GM20000 (cell line): ENCODE results near the gene ABCF3.

Experiments
- DNase-seq: peaks from one replicate; pipeline ENCODE4 v3.0.0; 2012; ENCODE audit warnings: low spot score
- TF ChIP-seq, protein P1 (sequence below): IDR thresholded peaks from 2 replicates; pipeline ENCODE4 v1.5.1; 2012; ENCODE audit warnings: mild to moderate bottlenecking, control low read depth; ENCODE audit errors: extremely low read depth, missing control alignments

ABCF3 gene

DNA sequence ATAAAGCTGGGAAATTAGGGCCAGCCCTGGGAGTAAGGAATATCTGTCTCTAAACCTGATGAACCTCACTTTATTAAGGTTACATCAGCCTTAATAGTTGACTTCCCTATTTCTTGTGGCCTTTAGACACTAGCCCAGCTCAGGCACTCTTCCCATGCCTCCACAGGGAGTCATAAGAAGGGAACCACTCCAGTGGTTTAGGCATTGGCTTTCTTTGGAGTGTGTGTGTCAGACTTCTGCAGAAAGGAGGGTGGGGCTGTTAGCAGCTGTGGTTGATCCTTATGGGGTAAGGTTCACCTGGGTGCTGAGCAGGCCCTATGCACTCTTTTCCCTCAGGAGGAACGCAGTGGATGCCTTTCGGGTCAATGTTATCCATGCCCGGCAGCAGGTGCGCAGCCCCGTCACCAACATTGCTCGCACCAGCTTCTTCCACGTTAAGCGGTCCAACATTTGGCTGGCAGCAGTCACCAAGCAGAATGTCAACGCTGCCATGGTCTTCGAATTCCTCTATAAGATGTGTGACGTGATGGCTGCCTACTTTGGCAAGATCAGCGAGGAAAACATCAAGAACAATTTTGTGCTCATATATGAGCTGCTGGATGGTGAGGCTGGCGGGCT lies 7.4 kb upstream of the ABCF3 start:
- TF ChIP-seq, protein P1, sequence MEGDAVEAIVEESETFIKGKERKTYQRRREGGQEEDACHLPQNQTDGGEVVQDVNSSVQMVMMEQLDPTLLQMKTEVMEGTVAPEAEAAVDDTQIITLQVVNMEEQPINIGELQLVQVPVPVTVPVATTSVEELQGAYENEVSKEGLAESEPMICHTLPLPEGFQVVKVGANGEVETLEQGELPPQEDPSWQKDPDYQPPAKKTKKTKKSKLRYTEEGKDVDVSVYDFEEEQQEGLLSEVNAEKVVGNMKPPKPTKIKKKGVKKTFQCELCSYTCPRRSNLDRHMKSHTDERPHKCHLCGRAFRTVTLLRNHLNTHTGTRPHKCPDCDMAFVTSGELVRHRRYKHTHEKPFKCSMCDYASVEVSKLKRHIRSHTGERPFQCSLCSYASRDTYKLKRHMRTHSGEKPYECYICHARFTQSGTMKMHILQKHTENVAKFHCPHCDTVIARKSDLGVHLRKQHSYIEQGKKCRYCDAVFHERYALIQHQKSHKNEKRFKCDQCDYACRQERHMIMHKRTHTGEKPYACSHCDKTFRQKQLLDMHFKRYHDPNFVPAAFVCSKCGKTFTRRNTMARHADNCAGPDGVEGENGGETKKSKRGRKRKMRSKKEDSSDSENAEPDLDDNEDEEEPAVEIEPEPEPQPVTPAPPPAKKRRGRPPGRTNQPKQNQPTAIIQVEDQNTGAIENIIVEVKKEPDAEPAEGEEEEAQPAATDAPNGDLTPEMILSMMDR = no peak
- DNase-seq = no peak

DNA sequence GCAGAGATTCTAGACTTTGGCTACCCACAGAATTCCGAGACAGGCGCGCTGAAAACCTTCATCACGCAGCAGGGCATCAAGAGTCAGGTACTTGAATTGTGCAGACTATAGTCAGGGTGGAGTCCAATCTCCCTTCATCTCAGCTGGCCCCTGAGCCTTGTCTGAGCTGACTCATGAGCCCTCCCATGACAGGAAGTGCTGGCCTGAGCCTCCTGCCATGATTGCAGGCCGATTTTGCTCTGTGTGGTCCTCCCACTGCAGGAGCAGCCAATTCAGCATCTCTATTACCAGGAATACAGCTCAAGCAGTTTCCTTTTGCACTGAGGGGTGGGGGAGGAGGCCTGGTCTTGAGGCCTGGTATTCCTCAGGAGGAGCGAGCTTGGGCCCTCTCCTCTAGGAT lies 5.8 kb upstream of the ABCF3 start:
- DNase-seq = no peak
- TF ChIP-seq, protein P1 = no peak

DNA sequence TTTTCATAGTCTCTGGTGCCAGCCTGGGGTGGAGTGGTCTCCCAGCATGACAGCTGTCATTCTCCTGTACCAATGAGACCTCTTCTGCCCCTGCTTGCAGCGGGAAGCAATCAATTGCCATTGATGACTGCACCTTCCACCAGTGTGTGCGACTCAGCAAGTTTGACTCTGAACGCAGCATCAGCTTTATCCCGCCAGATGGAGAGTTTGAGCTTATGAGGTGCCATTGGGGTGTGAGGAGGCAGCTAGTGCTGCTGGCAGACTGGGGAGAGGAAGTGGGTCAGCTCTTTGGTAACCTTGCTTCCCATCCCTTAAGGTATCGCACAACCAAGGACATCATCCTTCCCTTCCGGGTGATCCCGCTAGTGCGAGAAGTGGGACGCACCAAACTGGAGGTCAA lies 4.4 kb upstream of the ABCF3 start:
- no peak for DNase-seq
- TF ChIP-seq, protein P1 = no peak

DNA sequence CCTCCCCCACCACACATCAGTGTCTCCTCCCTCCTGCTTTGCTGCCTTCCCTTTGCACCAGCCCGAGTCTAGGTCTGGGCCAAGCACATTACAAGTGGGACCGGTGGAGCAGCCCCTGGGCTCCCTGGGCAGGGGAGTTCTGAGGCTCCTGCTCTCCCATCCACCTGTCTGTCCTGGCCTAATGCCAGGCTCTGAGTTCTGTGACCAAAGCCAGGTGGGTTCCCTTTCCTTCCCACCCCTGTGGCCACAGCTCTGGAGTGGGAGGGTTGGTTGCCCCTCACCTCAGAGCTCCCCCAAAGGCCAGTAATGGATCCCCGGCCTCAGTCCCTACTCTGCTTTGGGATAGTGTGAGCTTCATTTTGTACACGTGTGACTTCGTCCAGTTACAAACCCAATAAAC lies 2.3 kb upstream of the ABCF3 start:
- no peak for DNase-seq
- TF ChIP-seq, protein P1 = no peak

DNA sequence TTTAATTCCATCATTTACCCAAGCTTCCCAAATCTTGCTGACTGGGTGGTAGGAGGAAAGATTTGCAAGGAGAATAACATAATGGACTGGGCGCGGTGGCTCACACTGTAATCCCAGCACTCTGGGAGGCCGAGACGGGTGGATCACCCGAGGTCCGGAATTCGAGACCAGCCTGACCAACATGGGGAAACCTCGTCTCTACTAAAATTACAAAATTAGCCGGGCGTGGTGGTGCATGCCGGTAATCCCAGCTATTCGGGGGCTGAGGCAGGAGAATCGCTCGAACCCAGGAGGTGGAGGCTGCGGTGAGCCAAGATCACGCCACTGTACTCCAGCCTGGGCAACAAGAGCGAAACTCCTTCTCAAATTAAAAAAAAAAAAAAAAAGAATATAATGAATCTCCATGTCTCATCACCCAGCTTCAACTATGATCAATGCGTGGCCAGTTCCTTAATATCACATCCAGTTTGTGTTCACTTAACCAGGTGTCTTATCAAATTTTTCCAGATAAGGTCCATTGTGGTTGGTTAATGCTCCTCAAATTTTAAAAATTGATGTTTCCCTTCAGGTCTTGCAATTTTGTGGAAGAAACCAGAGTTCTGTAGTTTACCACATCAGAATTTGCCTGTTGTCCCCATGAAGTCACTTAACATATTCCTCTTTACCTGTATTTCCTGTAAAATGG lies 1.3 kb upstream of the ABCF3 start:
- TF ChIP-seq, protein P1 = no peak
- no peak for DNase-seq

DNA sequence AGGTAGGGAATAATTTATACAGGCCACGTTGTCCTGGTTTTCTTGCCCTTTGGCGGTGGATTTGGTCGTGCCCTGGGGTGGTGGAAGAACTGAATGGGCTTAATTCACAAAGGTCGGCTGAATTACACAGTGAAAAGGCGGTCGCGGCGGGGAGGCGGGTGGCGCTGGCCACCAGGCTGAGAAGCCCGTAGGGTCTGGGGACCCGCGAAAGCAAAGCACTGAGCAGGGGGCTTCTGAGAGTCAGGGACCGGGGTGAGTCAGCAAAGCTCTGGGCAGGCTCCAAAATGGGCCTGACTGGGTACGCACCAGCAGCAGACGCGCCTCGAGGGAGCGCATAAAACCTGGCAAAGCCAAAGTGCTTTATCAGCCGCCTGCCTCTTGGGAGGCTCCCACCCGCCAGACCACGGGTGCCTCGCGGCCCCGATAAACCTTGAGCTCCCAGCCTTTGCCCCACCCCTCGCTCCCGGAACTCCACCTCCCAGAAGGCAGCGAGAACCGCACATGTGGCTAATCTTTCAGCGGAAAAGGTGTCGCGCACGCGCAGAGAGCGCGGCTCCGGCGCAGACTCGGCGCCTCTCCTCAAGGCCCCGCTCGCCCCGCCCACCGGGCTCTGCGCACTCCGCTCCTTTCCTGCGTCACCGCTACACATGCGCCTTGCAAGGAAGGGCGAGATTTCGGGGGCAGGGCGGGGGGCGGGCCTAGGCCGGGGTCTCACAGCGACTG lies 377 bp upstream of the ABCF3 start:
- DNase-seq = peak; percentile 96

DNA sequence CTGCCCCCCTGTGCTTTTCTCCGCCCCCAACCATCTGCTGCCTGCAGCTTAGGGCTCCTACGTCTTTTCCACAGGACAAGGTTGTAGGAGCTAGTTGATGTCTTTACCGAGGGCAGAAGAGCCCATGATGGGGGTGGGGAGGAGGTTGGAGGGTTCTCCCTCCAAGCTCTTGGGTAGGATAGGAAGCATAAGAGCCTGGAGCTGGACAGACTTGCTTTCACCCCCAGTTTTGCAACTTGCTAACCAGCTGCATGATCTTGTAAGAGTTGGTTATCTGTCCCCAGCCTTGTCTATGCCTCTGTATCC lies 856 bp downstream of the ABCF3 start:
- no peak for DNase-seq
- TF ChIP-seq, protein P1 = no peak

More for the DNA sequence above, 377 bp upstream of the ABCF3 start:
- TF ChIP-seq, protein P1 = no peak
